ENCODE results near the gene PCSK7.
"Not testable (repeated sequence)": the region's sequence is repeated elsewhere in the genome, so short reads cannot be mapped to it uniquely, and the experiment has no call there.

PCSK7 gene, protein sequence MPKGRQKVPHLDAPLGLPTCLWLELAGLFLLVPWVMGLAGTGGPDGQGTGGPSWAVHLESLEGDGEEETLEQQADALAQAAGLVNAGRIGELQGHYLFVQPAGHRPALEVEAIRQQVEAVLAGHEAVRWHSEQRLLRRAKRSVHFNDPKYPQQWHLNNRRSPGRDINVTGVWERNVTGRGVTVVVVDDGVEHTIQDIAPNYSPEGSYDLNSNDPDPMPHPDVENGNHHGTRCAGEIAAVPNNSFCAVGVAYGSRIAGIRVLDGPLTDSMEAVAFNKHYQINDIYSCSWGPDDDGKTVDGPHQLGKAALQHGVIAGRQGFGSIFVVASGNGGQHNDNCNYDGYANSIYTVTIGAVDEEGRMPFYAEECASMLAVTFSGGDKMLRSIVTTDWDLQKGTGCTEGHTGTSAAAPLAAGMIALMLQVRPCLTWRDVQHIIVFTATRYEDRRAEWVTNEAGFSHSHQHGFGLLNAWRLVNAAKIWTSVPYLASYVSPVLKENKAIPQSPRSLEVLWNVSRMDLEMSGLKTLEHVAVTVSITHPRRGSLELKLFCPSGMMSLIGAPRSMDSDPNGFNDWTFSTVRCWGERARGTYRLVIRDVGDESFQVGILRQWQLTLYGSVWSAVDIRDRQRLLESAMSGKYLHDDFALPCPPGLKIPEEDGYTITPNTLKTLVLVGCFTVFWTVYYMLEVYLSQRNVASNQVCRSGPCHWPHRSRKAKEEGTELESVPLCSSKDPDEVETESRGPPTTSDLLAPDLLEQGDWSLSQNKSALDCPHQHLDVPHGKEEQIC

DNA sequence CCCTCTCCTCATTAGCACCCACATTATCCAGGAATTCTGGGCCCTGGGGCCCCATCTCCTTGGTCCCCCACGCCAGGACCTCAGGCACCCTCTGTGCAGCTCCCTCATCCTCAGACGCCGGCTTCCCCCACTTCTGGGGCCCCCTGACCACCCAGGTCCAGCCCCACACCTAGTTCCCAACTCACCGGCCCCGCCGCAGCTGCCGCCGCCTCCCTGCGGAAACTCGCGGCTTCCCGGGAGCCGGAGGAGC lies at the start of gene PCSK7:
TSS of gene PCSK7 (minus strand) at position 232 of the 250 bp plus-strand sequence. CDS start 2,229 bp downstream, outside the sequence.
- no peak for DNase-seq

GRCh38 chr11:117281159-117281558 lies 49.3 kb upstream of the PCSK7 start:
- no peak for DNase-seq

- DNase-seq: no peak
These were observed 48.0 kb upstream of the PCSK7 start for GRCh38 chr11:117279711-117280376.

- DNase-seq: no peak
These were observed 46.5 kb upstream of the PCSK7 start for GRCh38 chr11:117278347-117278746.

- DNase-seq: no peak
These were observed 41.8 kb upstream of the PCSK7 start for GRCh38 chr11:117273550-117274289.

GRCh38 chr11:117272175-117272574 lies 40.3 kb upstream of the PCSK7 start:
- DNase-seq: not testable (repeated sequence)

DNA sequence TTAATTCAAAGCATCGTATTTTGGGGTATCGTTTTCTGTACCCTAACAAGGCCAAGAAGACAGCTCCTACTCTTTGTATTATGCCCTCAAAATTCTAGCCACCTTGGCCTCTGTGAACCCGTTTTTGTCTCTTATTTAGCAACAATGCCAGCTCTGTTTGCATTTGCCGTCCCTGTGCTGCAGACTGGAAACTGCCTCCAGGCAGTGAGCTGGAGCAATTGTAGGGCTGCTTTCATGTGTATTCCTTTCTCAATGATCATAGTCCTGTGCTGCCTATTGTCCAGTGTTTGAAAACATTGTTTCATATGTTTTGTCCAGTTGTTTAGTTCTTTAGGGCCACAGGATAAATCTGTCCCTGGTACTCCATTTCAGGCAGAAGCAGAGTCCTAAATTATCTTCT lies 39.3 kb upstream of the PCSK7 start:
- DNase-seq: no peak

DNA sequence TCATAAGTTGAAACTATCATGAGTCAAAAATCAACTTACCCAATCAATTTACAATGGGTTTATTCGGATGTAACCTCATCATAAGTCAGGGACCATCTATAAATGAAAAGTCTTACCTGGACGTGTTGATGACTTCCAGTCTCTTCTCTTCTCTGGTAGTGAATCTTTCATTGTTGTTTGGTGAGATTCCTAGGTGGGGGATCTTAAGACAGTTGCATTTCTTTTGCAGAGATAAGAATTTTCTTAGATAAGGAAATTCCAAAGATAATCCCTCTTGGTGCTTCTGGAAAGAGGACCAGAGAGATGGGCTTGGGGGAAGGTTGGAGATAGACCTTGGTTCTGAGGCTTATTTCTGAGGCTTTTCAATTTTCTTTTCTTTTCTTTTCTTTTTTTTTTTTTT lies 38.0 kb upstream of the PCSK7 start:
- no peak for DNase-seq

DNA sequence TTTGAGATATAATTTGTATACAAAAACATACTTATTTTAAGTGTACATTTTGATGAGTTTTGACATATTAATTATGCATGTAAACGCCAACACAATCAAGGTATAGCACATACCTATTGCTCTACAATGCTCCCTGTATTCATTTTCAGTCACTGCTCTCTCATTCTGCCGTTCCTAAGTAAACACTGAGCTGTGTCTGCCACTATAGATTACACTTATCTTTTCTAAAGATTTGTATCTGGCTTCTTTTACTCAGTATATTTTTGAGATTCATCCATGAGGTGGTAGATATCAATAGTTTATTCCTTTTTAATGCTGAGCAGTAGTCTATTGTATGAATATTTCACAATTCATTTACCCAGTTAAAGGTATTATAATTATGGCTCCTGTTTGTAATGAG lies 33.9 kb upstream of the PCSK7 start:
- DNase-seq: no peak

GRCh38 chr11:117264624-117265323 lies 32.9 kb upstream of the PCSK7 start:
- DNase-seq: not testable (repeated sequence)

GRCh38 chr11:117259417-117259816 lies 27.5 kb upstream of the PCSK7 start:
- DNase-seq: no peak

DNA sequence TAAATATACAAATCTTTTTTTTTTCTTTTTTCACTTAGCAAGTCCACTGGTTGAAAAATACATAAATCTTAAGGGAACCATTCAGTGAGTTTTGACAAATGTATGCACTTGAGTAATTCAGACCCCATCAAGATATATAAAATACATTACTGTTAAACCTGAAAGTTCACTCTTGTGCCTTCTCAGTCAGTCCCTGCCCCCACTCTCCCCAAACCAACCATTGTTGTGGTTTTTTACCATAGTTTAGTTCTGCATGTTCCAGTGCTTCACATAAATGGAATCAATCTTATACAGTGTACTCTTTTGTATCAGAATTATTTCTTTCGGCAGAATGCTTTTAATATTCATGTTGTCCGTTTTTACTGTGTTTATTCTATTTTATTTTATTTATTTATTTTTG lies 26.7 kb upstream of the PCSK7 start:
- no peak for DNase-seq

GRCh38 chr11:117256573-117256972 lies 24.7 kb upstream of the PCSK7 start:
- DNase-seq: no peak

GRCh38 chr11:117255966-117256365 lies 24.1 kb upstream of the PCSK7 start:
- no peak for DNase-seq

DNA sequence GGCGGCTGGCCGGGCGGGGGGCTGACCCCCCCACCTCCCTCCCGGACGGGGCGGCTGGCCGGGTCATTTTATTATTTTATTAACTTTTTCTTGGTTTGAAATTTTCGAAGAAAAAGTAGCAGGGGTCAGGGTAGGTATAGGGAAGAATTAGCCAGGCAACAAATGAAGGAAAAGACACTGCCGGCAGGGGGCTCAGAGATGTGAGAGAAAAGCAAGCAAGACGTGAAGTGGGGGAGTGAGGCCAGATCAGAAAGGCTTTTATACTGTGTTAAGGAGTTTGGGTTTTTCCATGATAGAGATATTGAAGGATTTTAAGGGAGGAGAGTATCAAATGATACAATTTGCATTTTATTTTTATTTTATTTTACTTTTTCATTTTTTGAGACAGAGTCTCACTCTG lies 19.6 kb upstream of the PCSK7 start:
- DNase-seq: no peak

GRCh38 chr11:117249571-117249970 lies 17.7 kb upstream of the PCSK7 start:
- no peak for DNase-seq

DNA sequence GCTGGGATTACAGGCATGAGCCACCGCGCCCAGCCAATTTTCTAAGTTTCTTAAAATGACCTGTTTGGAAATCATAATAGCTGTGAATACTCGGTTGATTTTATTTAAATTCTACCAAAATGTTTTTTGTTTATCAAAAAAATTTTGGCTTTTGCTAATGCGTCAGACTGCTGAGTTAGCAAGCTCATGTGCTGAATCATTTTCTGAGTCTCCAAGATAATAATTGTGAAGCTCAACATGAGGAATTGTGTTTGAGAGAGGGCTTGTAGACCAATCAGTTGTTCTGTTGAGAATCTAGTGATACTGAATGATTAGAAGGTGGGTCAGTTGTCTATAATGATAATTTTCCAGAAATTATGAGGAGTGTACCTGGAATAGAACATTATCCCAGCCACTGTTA lies 16.5 kb upstream of the PCSK7 start:
- no peak for DNase-seq

- DNase-seq: no peak
These were observed 7.4 kb upstream of the PCSK7 start for GRCh38 chr11:117239295-117239694.

DNA sequence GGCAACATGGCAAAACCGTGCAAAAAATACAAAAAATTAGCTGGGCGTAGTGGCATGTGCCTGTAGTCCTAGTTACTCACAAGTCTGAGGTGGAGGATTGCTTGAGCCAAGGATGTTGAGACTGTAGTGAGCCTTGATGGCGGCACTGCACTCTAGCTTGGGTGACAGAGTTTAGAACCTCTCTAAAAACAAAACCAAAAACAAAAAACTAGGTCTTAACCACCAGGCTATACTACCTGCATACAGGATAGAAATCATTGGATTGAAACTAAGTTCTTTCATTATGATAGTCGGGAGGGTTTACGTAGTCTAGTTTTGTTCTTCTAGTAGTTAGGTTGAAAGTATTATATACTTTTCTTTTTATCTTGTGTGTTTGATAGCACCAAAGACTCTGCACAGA lies 6.3 kb upstream of the PCSK7 start:
- DNase-seq: no peak

GRCh38 chr11:117232911-117233409 lies 1.1 kb upstream of the PCSK7 start:
- no peak for DNase-seq

- peak; percentile 86 for DNase-seq
These were observed 412 bp upstream of the PCSK7 start, which contains the start of gene RNF214 for GRCh38 chr11:117232092-117232878. Gene RNF214 (plus strand): TSS chr11:117232671. CDS start chr11:117234273, 1,602 bp downstream.
